ENCODE measurements around the gene BBS9.
"Not testable (repeated sequence)": the region's sequence is repeated elsewhere in the genome, so short reads cannot be mapped to it uniquely, and the experiment has no call there.

DNA sequence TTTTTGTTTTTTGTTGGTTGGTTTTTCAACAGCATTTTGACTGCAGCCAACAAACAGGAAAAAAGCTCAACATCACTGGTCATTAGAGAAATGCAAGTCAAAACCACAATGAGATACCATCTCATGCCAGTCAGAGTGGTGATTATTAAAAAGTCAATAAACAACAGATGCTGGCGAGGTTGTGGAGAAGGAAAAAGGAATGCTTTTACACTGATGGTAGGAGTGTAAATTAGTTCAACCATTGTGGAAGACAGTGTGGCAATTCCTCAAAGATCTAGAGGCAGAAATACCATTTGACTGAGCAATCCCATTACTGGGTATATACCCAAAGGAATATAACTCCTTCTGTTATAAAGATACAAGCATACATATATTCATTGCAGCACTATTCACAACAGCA lies 355.1 kb downstream of the BBS9 start:
- not testable (repeated sequence) for TF ChIP-seq EZH2phosphoT487 (IDR thresholded peaks at IDR 0.05; ENCODE audit: insufficient read depth, low read depth); EZH2 (IDR thresholded peaks at IDR 0.05; ENCODE audit: insufficient read depth, poor library complexity, severe bottlenecking)

All from GM23248 (cell line).